ENCODE data around the gene TEX11.

Gene TEX11

DNA sequence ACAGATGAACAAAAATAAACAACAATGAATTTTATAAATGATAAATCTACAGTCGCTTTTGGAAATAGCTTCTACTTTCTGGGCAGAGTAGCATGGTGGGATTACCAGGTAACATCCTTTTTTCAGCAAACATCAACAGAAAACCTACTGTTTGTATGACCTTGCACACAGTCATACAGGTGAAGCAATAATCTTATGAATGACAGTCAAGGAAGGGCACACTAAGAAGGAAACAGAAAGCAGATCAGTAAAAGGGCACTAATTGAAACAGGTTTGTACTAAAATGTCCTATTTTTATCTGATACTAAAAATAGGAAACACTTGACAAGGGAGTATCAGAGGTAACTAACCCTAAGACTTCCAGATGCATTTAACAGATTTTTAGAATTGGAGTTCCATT, 355.0 kb downstream of the TEX11 start:
- Histone ChIP-seq H3K9me3 (ENCODE audit: low read length) (no peaks in the 10 kb centered on the region), H3K4me1 (ENCODE audit: insufficient read depth, low read length, severe bottlenecking) (no peaks in the 10 kb centered on the region), H3K36me3 (ENCODE audit: insufficient read depth, low read length) (no peaks in the 10 kb centered on the region), H3K27me3 (ENCODE audit: insufficient read depth, low read length) (no peaks in the 10 kb centered on the region), H3K27ac (ENCODE audit: low read depth, low read length, poor library complexity, severe bottlenecking) (no peak overlapping the region), H3K9ac (ENCODE audit: low read length) (no peak overlapping the region), H3K4me2 (ENCODE audit: low read length) (no peak overlapping the region), H2AFZ (ENCODE audit: low read length) (no peak overlapping the region), H3F3A (ENCODE audit: insufficient read depth, low read length) (no peaks in the 10 kb centered on the region), H3K79me2 (ENCODE audit: insufficient read depth, low read length) (no peaks in the 10 kb centered on the region), H3K9me2 (ENCODE audit: low read depth, low read length) (no peaks in the 10 kb centered on the region), H4K20me1 (ENCODE audit: insufficient read depth, low read length) (no peaks in the 10 kb centered on the region), H3K4me3 (ENCODE audit: low read depth, low read length, poor library complexity, severe bottlenecking) (no peak overlapping the region)
- TF ChIP-seq, protein P1, sequence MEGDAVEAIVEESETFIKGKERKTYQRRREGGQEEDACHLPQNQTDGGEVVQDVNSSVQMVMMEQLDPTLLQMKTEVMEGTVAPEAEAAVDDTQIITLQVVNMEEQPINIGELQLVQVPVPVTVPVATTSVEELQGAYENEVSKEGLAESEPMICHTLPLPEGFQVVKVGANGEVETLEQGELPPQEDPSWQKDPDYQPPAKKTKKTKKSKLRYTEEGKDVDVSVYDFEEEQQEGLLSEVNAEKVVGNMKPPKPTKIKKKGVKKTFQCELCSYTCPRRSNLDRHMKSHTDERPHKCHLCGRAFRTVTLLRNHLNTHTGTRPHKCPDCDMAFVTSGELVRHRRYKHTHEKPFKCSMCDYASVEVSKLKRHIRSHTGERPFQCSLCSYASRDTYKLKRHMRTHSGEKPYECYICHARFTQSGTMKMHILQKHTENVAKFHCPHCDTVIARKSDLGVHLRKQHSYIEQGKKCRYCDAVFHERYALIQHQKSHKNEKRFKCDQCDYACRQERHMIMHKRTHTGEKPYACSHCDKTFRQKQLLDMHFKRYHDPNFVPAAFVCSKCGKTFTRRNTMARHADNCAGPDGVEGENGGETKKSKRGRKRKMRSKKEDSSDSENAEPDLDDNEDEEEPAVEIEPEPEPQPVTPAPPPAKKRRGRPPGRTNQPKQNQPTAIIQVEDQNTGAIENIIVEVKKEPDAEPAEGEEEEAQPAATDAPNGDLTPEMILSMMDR (IDR thresholded peaks at IDR 0.05; ENCODE audit: low read length) = no peak
- TF ChIP-seq EZH2 (IDR thresholded peaks at IDR 0.05; ENCODE audit: borderline replicate concordance, low read length) = no peak

GRCh38 chrX:70552130-70552704, 356.3 kb downstream of the TEX11 start:
- Histone ChIP-seq H4K20me1 (ENCODE audit: insufficient read depth, low read length) (no peaks in the 10 kb centered on the region), H3K9ac (ENCODE audit: low read length) (no peak overlapping the region), H3F3A (ENCODE audit: insufficient read depth, low read length) (no peaks in the 10 kb centered on the region), H3K4me3 (ENCODE audit: low read depth, low read length, poor library complexity, severe bottlenecking) (no peak overlapping the region), H3K4me2 (ENCODE audit: low read length) (no peak overlapping the region), H3K79me2 (ENCODE audit: insufficient read depth, low read length) (no peaks in the 10 kb centered on the region), H3K4me1 (ENCODE audit: insufficient read depth, low read length, severe bottlenecking) (no peaks in the 10 kb centered on the region), H3K27me3 (ENCODE audit: insufficient read depth, low read length) (no peaks in the 10 kb centered on the region), H3K36me3 (ENCODE audit: insufficient read depth, low read length) (no peaks in the 10 kb centered on the region), H3K9me3 (ENCODE audit: low read length) (no peaks in the 10 kb centered on the region), H3K9me2 (ENCODE audit: low read depth, low read length) (no peaks in the 10 kb centered on the region), H2AFZ (ENCODE audit: low read length) (no peak overlapping the region), H3K27ac (ENCODE audit: low read depth, low read length, poor library complexity, severe bottlenecking) (no peak overlapping the region)
- TF ChIP-seq EZH2 (IDR thresholded peaks at IDR 0.05; ENCODE audit: borderline replicate concordance, low read length) = no peak
- TF ChIP-seq, protein P1 (IDR thresholded peaks at IDR 0.05; ENCODE audit: low read length) = no peak

- Histone ChIP-seq H3K79me2 (ENCODE audit: insufficient read depth, low read length) (no peaks in the 10 kb centered on the region), H3K27ac (ENCODE audit: low read depth, low read length, poor library complexity, severe bottlenecking) (no peak overlapping the region), H3K27me3 (ENCODE audit: insufficient read depth, low read length) (no peaks in the 10 kb centered on the region), H3K4me3 (ENCODE audit: low read depth, low read length, poor library complexity, severe bottlenecking) (no peak overlapping the region), H3K4me2 (ENCODE audit: low read length) (no peak overlapping the region), H3F3A (ENCODE audit: insufficient read depth, low read length) (no peaks in the 10 kb centered on the region), H4K20me1 (ENCODE audit: insufficient read depth, low read length) (no peaks in the 10 kb centered on the region), H3K36me3 (ENCODE audit: insufficient read depth, low read length) (no peaks in the 10 kb centered on the region), H3K4me1 (ENCODE audit: insufficient read depth, low read length, severe bottlenecking) (no peaks in the 10 kb centered on the region), H2AFZ (ENCODE audit: low read length) (no peak overlapping the region), H3K9me3 (ENCODE audit: low read length) (no peaks in the 10 kb centered on the region), H3K9ac (ENCODE audit: low read length) (no peak overlapping the region), H3K9me2 (ENCODE audit: low read depth, low read length) (no peaks in the 10 kb centered on the region)
- TF ChIP-seq, protein P1 (IDR thresholded peaks at IDR 0.05; ENCODE audit: low read length) = no peak
- no peak for TF ChIP-seq EZH2 (IDR thresholded peaks at IDR 0.05; ENCODE audit: borderline replicate concordance, low read length)
Measured at GRCh38 chrX:70549429-70549828, 359.1 kb downstream of the TEX11 start.
